GM12875 (cell line): ENCODE data around the gene LIMA1.

ENCODE experiments used
- H3K4me3 ChIP-seq: one replicate; pipeline ENCODE4 v1.5.1; 2011; ENCODE audit warnings: low read depth, low read length, control low read depth
- TF ChIP-seq, protein P1 (sequence below): IDR thresholded peaks from 2 replicates; pipeline ENCODE4 v1.5.1; 2011; ENCODE audit warnings: low read depth, mild to moderate bottlenecking, control low read depth, inconsistent platforms, low read length, moderate library complexity, borderline replicate concordance; ENCODE audit not compliant: insufficient read depth

The LIMA1 gene

DNA sequence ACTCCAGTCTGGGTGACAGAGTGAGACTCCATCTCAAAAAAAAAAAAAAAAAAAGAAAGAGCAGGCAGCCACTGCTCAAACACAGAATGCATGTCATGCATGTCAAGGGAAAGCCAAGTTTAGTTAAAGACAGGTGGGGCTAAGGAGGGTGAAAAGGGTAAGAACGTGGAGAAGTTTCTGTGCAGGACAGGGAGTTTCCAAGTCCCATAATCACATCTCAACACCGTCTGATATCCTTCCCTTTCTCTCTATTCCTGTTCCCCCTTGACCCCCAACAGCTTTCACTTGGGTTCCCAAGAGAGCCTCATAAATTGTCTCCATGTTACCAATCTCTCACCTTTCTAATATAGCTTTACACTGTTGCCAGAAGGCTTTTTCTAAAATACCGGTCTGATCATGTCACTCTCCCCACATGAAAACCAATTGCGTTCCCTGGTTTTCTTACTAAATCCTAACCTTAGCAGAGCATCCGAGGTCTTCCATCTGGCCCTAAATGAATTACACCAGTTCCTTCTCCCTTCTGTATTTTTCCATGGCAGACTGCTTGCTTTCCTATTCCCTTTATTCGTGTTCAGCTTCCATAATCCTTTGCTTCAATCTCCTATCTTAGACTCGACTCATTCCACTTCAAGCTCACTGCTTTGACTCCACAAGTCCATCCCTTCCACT is 37.0 kb downstream of the LIMA1 start:
- H3K4me3 ChIP-seq, result no peak overlapping the region
- TF ChIP-seq, protein P1, sequence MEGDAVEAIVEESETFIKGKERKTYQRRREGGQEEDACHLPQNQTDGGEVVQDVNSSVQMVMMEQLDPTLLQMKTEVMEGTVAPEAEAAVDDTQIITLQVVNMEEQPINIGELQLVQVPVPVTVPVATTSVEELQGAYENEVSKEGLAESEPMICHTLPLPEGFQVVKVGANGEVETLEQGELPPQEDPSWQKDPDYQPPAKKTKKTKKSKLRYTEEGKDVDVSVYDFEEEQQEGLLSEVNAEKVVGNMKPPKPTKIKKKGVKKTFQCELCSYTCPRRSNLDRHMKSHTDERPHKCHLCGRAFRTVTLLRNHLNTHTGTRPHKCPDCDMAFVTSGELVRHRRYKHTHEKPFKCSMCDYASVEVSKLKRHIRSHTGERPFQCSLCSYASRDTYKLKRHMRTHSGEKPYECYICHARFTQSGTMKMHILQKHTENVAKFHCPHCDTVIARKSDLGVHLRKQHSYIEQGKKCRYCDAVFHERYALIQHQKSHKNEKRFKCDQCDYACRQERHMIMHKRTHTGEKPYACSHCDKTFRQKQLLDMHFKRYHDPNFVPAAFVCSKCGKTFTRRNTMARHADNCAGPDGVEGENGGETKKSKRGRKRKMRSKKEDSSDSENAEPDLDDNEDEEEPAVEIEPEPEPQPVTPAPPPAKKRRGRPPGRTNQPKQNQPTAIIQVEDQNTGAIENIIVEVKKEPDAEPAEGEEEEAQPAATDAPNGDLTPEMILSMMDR, result no peak

GRCh38 chr12:50243507-50243906 is 39.8 kb downstream of the LIMA1 start:
- no peak overlapping the region for H3K4me3 ChIP-seq
- TF ChIP-seq, protein P1, result no peak

DNA sequence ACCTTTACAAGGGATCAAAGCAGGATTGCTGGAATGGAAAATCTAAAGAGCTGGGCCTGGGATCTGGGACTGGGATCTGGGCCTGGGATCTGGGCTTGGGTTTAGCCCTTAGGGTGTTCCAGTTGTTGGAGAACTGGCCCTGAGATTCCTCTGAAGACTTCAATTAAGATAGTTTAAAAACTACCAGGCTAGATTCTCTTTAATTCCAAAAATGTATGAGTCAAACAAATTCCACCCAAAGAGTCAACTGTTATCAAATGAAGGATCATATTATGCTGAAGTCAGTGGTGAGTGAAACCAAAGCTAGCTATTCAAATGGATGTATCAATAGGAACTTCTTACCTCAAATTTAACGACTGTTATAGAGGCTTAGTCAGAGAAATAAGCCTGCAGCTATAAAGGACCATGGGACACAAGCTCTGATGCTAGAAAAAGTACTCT is 40.5 kb downstream of the LIMA1 start:
- TF ChIP-seq, protein P1, result no peak
- no peak overlapping the region for H3K4me3 ChIP-seq

- H3K4me3 ChIP-seq, result no peak overlapping the region
- TF ChIP-seq, protein P1, result no peak
These were observed 42.1 kb downstream of the LIMA1 start for GRCh38 chr12:50241178-50241577.

DNA sequence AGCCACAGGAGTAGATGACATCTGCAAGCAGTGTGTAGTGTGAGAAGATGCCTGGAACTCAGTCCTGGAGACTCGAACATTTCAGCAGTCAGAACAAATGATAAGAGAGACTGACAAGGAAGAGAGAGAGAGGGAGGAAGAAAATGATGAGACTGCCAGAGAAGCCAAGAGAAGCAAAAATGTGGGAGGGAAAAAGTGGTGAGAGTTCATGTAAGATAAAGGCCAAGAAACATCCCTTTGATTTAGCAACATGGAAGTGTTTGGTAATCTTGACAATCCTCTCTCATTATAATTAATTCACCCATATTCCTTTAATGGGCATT is 42.6 kb downstream of the LIMA1 start:
- TF ChIP-seq, protein P1, result no peak
- H3K4me3 ChIP-seq, result no peak overlapping the region

GRCh38 chr12:50240096-50240791 is 43.1 kb downstream of the LIMA1 start:
- TF ChIP-seq, protein P1, result no peak
- no peak overlapping the region for H3K4me3 ChIP-seq

- H3K4me3 ChIP-seq, result no peak overlapping the region
- TF ChIP-seq, protein P1, result no peak
These were observed 43.9 kb downstream of the LIMA1 start for GRCh38 chr12:50239355-50239891.
